ENCODE data around the gene LZIC.

Gene LZIC

GRCh38 chr1:9910423-9911178 is 32.6 kb downstream of the LZIC start:
- peak; percentile 99 for DNase-seq (ENCODE audit: low spot score)

DNA sequence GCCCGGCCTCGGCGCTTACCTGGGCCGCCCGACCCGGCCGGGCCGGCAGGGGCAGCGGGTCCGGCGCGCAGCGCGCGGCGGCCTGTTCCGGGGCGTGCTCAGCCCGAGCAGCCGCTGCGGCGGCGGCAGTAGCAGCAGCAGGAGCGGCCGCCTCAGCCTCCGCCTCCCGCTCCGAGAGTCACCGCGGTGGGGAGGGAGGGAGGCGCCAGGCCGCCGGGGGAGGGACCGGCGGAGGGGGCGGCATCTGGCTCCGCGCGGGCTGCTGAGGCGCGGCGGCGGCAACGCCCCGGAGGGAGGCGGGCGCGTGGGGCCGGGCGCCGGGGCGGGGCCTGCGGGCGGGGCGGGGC is 33.1 kb downstream of the LZIC start, which contains the start of gene CTNNBIP1:
TSS of gene CTNNBIP1 (minus strand) at position 194 of the 347 bp plus-strand sequence. CDS start 38,205 bp downstream, outside the sequence.
- no peak for DNase-seq (ENCODE audit: low spot score)

- DNase-seq (ENCODE audit: low spot score), result peak; percentile 43
Measured at GRCh38 chr1:9909234-9910046, 33.8 kb downstream of the LZIC start.

DNA sequence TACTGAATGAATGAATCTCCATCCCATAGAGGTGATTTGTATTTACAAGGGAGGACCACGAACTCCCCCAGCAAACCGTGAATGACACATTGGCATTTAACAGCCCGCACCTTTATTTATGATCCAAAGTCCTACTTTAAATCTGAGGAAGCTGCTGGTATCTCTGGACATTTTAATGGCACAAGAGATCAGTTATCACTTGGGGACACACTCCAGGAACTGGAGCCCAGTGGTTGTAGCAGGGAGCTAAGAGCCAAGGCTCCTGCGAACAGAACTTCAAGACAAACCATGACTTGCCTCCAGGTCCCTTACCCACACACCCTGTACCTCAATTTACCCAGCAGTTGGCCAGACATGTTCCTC is 34.3 kb downstream of the LZIC start:
- no peak for DNase-seq (ENCODE audit: low spot score)

- DNase-seq (ENCODE audit: low spot score), result no peak
Measured at GRCh38 chr1:9907441-9907840, 35.8 kb downstream of the LZIC start.

GRCh38 chr1:9906466-9906865 is 36.7 kb downstream of the LZIC start:
- DNase-seq (ENCODE audit: low spot score), result no peak

DNA sequence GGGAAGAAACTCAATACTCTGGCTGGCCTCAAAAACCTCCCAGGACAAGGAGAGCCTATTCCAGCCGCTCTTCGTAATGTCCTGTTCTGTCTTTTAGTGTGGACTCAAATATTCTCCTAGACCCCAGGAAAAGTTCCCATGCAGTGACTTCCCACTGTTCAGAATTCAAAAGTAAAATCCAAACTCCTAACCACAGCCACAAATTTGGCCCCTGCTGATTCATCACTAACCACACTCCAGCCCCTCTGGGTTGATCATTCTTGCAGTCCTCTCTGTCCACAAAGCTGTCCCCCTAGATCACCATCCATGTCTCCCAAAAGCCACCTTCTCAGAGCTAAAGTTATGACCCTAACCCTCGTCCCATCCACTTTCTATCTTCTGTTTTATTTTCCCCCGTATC is 38.2 kb downstream of the LZIC start:
- DNase-seq (ENCODE audit: low spot score), result peak; percentile 21

- no peak for DNase-seq (ENCODE audit: low spot score)
Measured at GRCh38 chr1:9904596-9904995, 38.6 kb downstream of the LZIC start.

- DNase-seq (ENCODE audit: low spot score), result no peak
Measured at GRCh38 chr1:9903801-9904527, 39.2 kb downstream of the LZIC start.

DNA sequence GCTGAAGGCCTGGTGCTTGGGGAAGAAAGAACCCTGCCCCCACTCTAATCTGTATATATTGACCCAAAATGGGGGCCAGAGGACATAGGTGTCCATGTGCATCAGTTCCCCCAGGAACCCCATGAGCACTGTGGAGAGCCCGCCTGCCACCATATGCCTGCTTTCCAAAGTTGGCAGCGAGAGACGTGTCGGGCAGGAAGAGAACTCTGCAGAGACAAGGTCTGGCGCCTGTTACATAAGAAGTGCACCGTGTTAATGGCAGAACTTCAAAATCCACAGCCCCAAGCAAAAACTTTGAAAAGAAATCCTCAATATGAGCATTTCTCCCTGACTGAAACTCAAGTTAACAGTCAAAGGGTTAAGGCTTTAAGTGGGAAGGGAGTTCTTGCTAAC is 41.1 kb downstream of the LZIC start:
- DNase-seq (ENCODE audit: low spot score), result no peak

DNA sequence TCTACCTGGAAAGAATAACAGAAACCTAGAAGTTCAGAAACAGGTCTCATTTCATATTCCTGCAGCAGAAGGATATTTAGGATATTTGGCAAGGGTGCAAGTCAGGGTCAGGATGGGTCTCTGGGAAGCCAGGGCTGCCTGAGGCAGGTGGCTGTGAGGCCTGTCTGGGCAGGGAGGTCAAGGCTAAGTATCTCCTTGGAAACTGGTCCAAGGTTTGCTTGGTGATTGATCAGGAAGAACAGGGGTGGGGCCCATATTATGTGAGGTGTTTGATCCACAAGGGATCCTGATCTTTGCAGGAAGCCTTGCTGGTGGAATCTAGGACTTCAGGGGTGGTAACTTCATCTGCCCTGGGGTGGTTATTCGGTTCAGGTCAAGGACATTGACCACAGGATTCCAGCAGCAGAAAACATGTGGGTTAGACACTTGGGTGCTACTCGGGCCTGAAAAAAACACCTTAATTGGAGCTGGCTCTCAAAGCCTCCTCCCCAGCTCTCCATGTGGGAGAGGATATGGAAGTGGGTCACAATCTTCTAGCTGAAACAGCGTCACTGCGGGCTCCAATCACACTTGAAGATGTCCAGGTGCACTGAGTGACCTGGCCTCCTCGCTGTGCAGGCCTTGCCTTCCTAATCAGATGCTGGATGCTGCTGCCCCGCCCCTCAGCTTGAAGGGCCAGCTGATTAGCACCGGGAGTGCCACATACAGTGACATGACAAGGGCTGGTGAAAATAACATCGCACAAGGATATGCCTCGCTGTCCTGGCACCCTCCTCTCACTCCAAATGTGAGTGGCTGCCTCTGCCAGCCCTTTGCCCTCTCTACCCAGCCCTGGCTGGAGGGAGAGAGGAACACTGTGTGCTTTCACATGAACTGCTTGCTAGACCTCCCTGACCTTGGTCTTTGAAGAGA is 41.8 kb downstream of the LZIC start:
- DNase-seq (ENCODE audit: low spot score), result no peak

DNA sequence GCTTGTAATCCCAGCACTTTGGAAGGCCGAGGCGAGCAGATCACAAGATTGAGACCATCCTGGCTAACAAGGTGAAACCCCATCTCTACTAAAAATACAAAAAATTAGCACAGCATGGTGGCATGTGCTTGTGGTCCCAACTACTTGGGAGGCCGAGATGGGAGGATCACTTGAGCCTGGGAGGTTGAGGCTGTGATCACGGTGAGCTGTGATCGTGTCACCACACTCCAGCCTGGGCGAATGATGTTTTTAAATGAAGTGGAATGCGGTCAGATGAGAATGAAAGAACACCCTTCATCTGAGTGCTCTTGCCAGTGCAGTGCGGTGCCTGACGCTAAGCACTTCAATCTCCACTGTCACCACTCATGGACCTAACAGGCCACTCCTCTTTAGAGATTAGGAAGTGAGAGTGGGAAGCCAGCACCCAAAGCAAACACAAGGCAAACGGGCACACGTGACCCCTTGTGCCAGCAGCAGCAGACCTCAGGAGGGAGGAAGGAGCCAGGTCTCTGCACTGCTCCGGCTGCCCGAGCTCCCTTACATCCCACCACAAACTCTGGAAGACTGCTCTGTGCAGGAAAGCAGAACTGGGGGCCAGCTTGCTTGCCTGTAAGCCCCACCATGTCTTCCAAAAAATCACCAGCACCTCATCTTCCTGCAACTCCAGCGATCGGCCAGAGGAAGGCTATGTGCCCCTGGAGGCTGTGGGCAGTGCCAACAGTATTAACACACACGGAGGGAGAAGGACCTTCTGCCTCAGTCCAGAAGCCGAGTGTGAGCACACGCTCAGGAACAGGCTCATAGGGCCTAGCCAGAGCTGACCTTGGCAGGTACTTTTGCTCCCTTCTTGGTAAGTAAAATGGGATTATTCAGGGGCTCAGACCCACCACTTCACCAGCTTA is 42.8 kb downstream of the LZIC start:
- peak; percentile 52 for DNase-seq (ENCODE audit: low spot score)

- DNase-seq (ENCODE audit: low spot score), result peak; percentile 56
Measured at GRCh38 chr1:9894115-9894514, 49.1 kb downstream of the LZIC start.

GRCh38 chr1:9892563-9893528 is 50.3 kb downstream of the LZIC start:
- peak; percentile 91 for DNase-seq (ENCODE audit: low spot score)

- DNase-seq (ENCODE audit: low spot score), result no peak
Measured at GRCh38 chr1:9891207-9891606, 52.0 kb downstream of the LZIC start.

DNA sequence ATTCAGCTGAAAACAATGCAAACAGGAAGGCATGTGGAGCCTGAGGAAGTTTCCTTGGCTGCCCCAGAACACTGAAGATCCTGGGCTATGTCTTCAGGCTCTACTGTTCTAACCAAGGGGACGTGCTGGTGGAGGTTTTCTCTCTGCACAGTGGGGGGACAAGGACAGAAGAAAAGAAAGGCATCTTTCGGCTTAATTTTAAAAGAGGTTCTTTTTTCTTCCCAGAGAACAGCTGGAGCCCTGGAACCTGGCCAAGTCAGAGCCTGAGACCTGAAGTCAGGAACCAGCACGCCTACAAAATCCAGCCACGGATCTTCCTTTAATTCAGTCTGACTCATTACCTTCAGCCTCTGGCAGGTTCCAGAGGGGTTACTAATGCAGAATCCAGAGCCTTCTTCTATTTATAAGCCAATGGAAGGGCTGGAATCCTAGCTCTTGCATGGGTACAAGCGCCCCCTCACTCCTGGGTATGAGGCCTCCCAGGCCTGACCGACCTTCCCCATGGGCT is 52.9 kb downstream of the LZIC start:
- peak; percentile 98 for DNase-seq (ENCODE audit: low spot score)

DNA sequence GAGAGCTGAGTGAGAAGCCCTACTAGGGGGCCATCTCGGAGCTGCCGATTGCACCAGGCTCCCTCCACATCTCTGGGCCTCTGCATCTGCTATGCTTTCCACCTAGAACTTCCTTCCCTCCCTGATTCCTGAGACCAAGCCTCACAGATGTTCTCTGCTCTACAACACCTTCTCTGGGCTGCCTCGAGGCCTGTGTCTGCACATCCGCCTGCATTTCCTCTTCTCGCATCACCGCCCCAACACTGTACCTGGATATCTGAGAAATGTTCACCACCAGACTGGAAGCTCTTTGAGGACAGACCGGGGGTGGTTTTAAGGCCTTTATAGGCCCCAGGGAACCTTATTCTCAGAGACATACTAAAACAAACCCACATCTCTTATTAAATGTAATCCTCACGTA is 53.8 kb downstream of the LZIC start:
- DNase-seq (ENCODE audit: low spot score), result no peak

- no peak for DNase-seq (ENCODE audit: low spot score)
Measured at GRCh38 chr1:9888886-9889285, 54.3 kb downstream of the LZIC start.

DNA sequence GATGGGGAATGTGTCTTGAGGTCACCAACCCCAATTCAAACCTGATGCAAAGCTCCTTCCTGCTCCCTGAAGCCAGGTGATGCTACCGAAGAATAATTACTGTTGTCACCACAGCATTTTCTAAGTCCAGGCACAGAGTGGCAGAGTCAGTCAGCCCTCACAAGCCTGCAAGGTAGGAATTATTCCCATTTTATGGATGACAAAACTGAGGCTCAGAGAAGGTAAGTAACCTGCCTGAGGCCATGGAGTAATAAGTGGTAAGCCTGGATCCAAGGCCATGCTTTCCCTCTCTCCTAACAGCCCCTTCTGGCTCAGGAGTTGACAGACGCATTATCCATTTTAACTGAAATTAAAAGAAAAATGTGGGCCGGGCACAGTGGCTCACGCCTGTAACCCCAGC is 56.1 kb downstream of the LZIC start:
- DNase-seq (ENCODE audit: low spot score), result no peak
